ENCODE measurements around the gene LRMDA. TPM values are rescaled to one million over a fixed set of nuclear protein-coding genes. Genes with fewer than 3 reads are reported as not detected.

The LRMDA gene
- total RNA-seq, 1 donor from 2014 or later, result 2.1 TPM

GRCh38 chr10:75899816-75900390 lies 468.5 kb downstream of the LRMDA start:
- peak overlapping the region; percentile 44 for H3K27ac Mint-ChIP-seq (ENCODE audit: unreplicated experiment)
- H3K4me1 Mint-ChIP-seq (ENCODE audit: low read depth, unreplicated experiment), result peaks cover 41% of the 10 kb centered on the region
- H3K27me3 Mint-ChIP-seq (ENCODE audit: unreplicated experiment), result no peaks in the 10 kb centered on the region
- H3K36me3 Mint-ChIP-seq (ENCODE audit: unreplicated experiment), result no peaks in the 10 kb centered on the region
- TF ChIP-seq CTCF (IDR thresholded peaks at IDR 0.05; ENCODE audit: partially characterized antibody, unreplicated experiment), result no peak
- no peaks in the 10 kb centered on the region for H3K9me3 Mint-ChIP-seq (ENCODE audit: unreplicated experiment)
- no peak for DNase-seq
- no peak overlapping the region for H3K4me3 Mint-ChIP-seq (ENCODE audit: unreplicated experiment)

- Mint-ChIP-seq H3K27ac (ENCODE audit: unreplicated experiment) (peak overlapping the region; percentile 80), H3K4me3 (ENCODE audit: unreplicated experiment) (no peak overlapping the region), H3K36me3 (ENCODE audit: unreplicated experiment) (no peaks in the 10 kb centered on the region), H3K9me3 (ENCODE audit: unreplicated experiment) (no peaks in the 10 kb centered on the region), H3K4me1 (ENCODE audit: low read depth, unreplicated experiment) (peaks cover 52% of the 10 kb centered on the region), H3K27me3 (ENCODE audit: unreplicated experiment) (no peaks in the 10 kb centered on the region)
- no peak for DNase-seq
- TF ChIP-seq CTCF (IDR thresholded peaks at IDR 0.05; ENCODE audit: partially characterized antibody, unreplicated experiment), result no peak
Measured at GRCh38 chr10:75902816-75903215, 471.4 kb downstream of the LRMDA start.

DNA sequence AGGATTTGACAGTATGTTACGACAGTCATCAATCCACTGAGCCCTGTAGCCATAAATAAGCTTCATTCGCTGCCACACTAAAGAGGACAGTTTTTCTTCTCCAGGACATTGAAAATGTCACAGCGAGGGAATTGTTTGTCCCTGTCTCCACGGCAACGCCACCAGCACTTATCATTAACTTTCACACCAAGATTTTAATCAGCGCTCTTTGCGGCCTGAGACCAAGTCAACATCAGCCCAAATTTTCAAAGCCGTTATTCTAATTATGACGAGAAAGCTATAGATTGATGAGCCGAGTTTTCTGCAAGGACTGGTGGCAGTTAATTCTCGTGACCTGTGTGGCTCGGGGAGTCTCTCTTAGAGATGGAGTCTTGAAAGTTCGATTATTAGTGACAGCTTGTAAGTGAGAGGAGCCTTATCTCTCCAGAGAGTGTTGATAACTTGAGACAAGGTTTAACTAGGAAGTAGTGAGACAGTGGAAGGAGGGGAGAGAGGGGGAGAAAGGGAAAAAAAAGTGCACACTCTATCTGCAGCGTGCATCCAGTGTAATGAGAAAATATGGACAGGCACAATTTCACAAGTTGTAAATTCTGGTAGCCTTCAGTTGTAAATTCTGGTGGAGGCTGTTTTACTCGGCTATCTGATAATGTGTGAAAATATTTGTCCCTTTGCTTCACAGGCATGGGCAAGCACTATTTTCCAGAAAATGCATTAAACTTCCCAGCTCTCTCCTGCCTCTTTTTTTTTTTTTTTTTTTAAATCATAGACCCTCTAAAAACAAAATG lies 473.3 kb downstream of the LRMDA start:
- H3K27ac Mint-ChIP-seq (ENCODE audit: unreplicated experiment), result no peak overlapping the region
- DNase-seq, result peak; percentile 36
- no peaks in the 10 kb centered on the region for H3K27me3 Mint-ChIP-seq (ENCODE audit: unreplicated experiment)
- H3K9me3 Mint-ChIP-seq (ENCODE audit: unreplicated experiment), result no peaks in the 10 kb centered on the region
- H3K36me3 Mint-ChIP-seq (ENCODE audit: unreplicated experiment), result no peaks in the 10 kb centered on the region
- peaks cover 50% of the 10 kb centered on the region for H3K4me1 Mint-ChIP-seq (ENCODE audit: low read depth, unreplicated experiment)
- H3K4me3 Mint-ChIP-seq (ENCODE audit: unreplicated experiment), result peak overlapping the region; percentile 7
- TF ChIP-seq CTCF (IDR thresholded peaks at IDR 0.05; ENCODE audit: partially characterized antibody, unreplicated experiment), result no peak

DNA sequence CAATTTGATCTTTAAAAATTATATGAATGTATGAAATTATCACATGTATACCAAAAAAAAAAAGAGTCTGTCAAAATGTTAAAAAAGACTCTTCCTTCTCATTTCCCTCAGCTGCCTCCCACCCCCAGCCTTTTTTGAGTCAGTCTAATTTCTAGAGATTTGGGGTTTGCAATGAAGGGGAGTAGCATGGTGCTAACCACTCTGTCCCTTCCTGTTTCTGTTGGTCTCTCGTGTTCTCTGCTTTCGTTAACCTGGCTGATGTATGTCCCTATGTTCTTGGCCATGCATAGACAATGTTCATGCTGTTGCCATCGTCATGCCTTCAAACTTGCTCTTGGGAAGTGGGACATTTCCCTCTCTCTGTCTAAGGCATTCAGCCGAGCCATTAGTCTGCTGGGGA lies 474.1 kb downstream of the LRMDA start:
- no peak for TF ChIP-seq CTCF (IDR thresholded peaks at IDR 0.05; ENCODE audit: partially characterized antibody, unreplicated experiment)
- Mint-ChIP-seq H3K36me3 (ENCODE audit: unreplicated experiment) (no peaks in the 10 kb centered on the region), H3K4me1 (ENCODE audit: low read depth, unreplicated experiment) (peaks cover 43% of the 10 kb centered on the region), H3K9me3 (ENCODE audit: unreplicated experiment) (no peaks in the 10 kb centered on the region), H3K27me3 (ENCODE audit: unreplicated experiment) (no peaks in the 10 kb centered on the region), H3K27ac (ENCODE audit: unreplicated experiment) (no peak overlapping the region), H3K4me3 (ENCODE audit: unreplicated experiment) (no peak overlapping the region)
- no peak for DNase-seq

GRCh38 chr10:75910032-75910431 lies 478.6 kb downstream of the LRMDA start:
- TF ChIP-seq CTCF (IDR thresholded peaks at IDR 0.05; ENCODE audit: partially characterized antibody, unreplicated experiment), result peak; percentile 27
- H3K27me3 Mint-ChIP-seq (ENCODE audit: unreplicated experiment), result peaks cover 2% of the 10 kb centered on the region
- no peak for DNase-seq
- H3K9me3 Mint-ChIP-seq (ENCODE audit: unreplicated experiment), result no peaks in the 10 kb centered on the region
- no peak overlapping the region for H3K4me3 Mint-ChIP-seq (ENCODE audit: unreplicated experiment)
- H3K27ac Mint-ChIP-seq (ENCODE audit: unreplicated experiment), result no peak overlapping the region
- no peaks in the 10 kb centered on the region for H3K36me3 Mint-ChIP-seq (ENCODE audit: unreplicated experiment)
- H3K4me1 Mint-ChIP-seq (ENCODE audit: low read depth, unreplicated experiment), result peaks cover 11% of the 10 kb centered on the region
